Measurements from ENCODE around the gene ANKRD28.

- TF ChIP-seq CEBPB (IDR thresholded peaks at IDR 0.05; ENCODE audit: low read depth, low read length) (peak; percentile 85), POLR2A (IDR thresholded peaks at IDR 0.05; ENCODE audit: low read depth, low read length) (no peak), SMC3 (IDR thresholded peaks at IDR 0.05; ENCODE audit: low read depth, low read length) (no peak), CTCF (conservative IDR thresholded peaks at IDR 0.05; ENCODE audit: low read depth, low read length) (no peak), MAZ (IDR thresholded peaks at IDR 0.05; ENCODE audit: borderline replicate concordance, low read depth, low read length) (no peak), RAD21 (IDR thresholded peaks at IDR 0.05; ENCODE audit: low read length) (no peak), RFX5 (IDR thresholded peaks at IDR 0.05; ENCODE audit: low read depth, low read length) (no peak), BHLHE40 (IDR thresholded peaks at IDR 0.05; ENCODE audit: low read depth, low read length) (no peak), NFE2L2 (IDR thresholded peaks at IDR 0.05; ENCODE audit: low read depth, low read length) (no peak), RCOR1 (IDR thresholded peaks at IDR 0.05; ENCODE audit: insufficient replicate concordance, low read length) (no peak), USF2 (IDR thresholded peaks at IDR 0.05; ENCODE audit: low read depth, low read length) (no peak), FOS (IDR thresholded peaks at IDR 0.05; ENCODE audit: low read depth, low read length) (no peak), MXI1 (IDR thresholded peaks at IDR 0.05; ENCODE audit: borderline replicate concordance, low read depth, low read length) (no peak)
Measured at GRCh38 chr3:15638193-15638890, 159.4 kb downstream of the ANKRD28 start.

Measured in IMR-90 (cell line).